ENCODE measurements around the gene ADK.
"Not testable (repeated sequence)": the region's sequence is repeated elsewhere in the genome, so short reads cannot be mapped to it uniquely, and the experiment has no call there.

Gene ADK

GRCh38 chr10:74176380-74177139 lies 25.5 kb downstream of the ADK start:
- peak; percentile 86 to 97 (median 94) for DNase-seq
- intact Hi-C loops (cut with DNase I), result loop anchor here (2.0 kb wide), 1 partner anchor 26 kb away; the partner anchor contains the start of genes ADK and AP3M1

- peak in 28 of 42 donors; percentile 11 to 64 (median 33) for DNase-seq
- intact Hi-C loops (cut with DNase I), result loop anchor here (2.0 kb wide), 1 partner anchor 26 kb away; the partner anchor contains the start of genes ADK and AP3M1
These were observed 26.2 kb downstream of the ADK start for GRCh38 chr10:74177140-74177677.

- intact Hi-C loops (cut with DNase I), result no loop called here
- DNase-seq, result no peak
These were observed 27.2 kb downstream of the ADK start for GRCh38 chr10:74178042-74178791.

- intact Hi-C loops (cut with DNase I), result no loop called here
- no peak for DNase-seq
These were observed 28.2 kb downstream of the ADK start for GRCh38 chr10:74179111-74179710.

GRCh38 chr10:74186678-74187077 lies 35.7 kb downstream of the ADK start:
- intact Hi-C loops (cut with DNase I), result no loop called here

GRCh38 chr10:74187237-74187636 lies 36.2 kb downstream of the ADK start:
- no peak for DNase-seq
- intact Hi-C loops (cut with DNase I), result no loop called here

More at GRCh38 chr10:74186678-74187077, 35.7 kb downstream of the ADK start:
- no peak for DNase-seq

GRCh38 chr10:74188617-74189016 lies 37.6 kb downstream of the ADK start:
- DNase-seq; intact Hi-C loops (cut with DNase I): not testable (repeated sequence)

- intact Hi-C loops (cut with DNase I), result no loop called here
- no peak for DNase-seq
These were observed 39.0 kb downstream of the ADK start for GRCh38 chr10:74189999-74190421.

- no peak for DNase-seq
- intact Hi-C loops (cut with DNase I), result no loop called here
These were observed 39.5 kb downstream of the ADK start for GRCh38 chr10:74190494-74190893.

GRCh38 chr10:74194545-74194944 lies 43.5 kb downstream of the ADK start:
- intact Hi-C loops (cut with DNase I), result no loop called here
- DNase-seq, result no peak

GRCh38 chr10:74194999-74195398 lies 44.0 kb downstream of the ADK start:
- no peak for DNase-seq
- intact Hi-C loops (cut with DNase I), result no loop called here

GRCh38 chr10:74199315-74199714 lies 48.3 kb downstream of the ADK start:
- no peak for DNase-seq
- intact Hi-C loops (cut with DNase I), result no loop called here

GRCh38 chr10:74202356-74202755 lies 51.3 kb downstream of the ADK start:
- intact Hi-C loops (cut with DNase I), result no loop called here
- no peak for DNase-seq

- DNase-seq, result peak in 3 of 42 donors; percentile 9 to 33 (median 16)
- intact Hi-C loops (cut with DNase I), result no loop called here
These were observed 55.7 kb downstream of the ADK start for GRCh38 chr10:74206746-74207145.

GRCh38 chr10:74207691-74208480 lies 56.9 kb downstream of the ADK start:
- DNase-seq, result no peak
- intact Hi-C loops (cut with DNase I), result no loop called here

GRCh38 chr10:74208997-74209396 lies 58.0 kb downstream of the ADK start:
- DNase-seq, result no peak
- intact Hi-C loops (cut with DNase I), result no loop called here

- intact Hi-C loops (cut with DNase I), result no loop called here
- no peak for DNase-seq
These were observed 62.0 kb downstream of the ADK start for GRCh38 chr10:74213019-74213418.

- DNase-seq, result peak in 4 of 42 donors; percentile 7 to 46 (median 32)
- intact Hi-C loops (cut with DNase I), result no loop called here
These were observed 62.6 kb downstream of the ADK start for GRCh38 chr10:74213571-74214162.
